ENCODE results near the gene RPS3A. TPM values are rescaled to one million over a fixed set of nuclear protein-coding genes. Genes with fewer than 3 reads are reported as not detected.

Gene RPS3A
- total RNA-seq, 4 donors from 2014 or later, result 2,495 to 3,475 (median 3,045) TPM

DNA sequence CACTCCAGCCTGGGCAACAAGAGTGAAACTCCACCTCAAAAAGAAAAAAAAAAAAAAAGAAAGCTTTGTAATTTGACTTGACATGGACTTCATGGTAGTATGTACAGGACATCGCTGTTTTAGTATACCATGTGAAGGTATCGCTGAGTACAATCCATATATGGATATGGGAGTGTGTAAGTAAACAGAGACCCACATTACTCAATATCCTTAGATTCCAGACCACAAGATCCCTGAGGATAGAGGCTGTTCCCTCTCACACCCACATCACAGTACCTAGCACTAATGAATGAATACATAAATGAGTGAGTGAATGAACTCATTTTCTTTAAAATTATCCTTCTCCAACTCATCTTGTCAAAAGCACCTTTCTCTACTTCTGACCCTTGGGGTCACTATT is 8.4 kb upstream of the RPS3A start:
- TF ChIP-seq, protein P1, sequence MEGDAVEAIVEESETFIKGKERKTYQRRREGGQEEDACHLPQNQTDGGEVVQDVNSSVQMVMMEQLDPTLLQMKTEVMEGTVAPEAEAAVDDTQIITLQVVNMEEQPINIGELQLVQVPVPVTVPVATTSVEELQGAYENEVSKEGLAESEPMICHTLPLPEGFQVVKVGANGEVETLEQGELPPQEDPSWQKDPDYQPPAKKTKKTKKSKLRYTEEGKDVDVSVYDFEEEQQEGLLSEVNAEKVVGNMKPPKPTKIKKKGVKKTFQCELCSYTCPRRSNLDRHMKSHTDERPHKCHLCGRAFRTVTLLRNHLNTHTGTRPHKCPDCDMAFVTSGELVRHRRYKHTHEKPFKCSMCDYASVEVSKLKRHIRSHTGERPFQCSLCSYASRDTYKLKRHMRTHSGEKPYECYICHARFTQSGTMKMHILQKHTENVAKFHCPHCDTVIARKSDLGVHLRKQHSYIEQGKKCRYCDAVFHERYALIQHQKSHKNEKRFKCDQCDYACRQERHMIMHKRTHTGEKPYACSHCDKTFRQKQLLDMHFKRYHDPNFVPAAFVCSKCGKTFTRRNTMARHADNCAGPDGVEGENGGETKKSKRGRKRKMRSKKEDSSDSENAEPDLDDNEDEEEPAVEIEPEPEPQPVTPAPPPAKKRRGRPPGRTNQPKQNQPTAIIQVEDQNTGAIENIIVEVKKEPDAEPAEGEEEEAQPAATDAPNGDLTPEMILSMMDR (IDR thresholded peaks at IDR 0.05), result no peak
- DNase-seq (ENCODE audit: low spot score) (no peak), ATAC-seq (ENCODE audit: low FRiP score) (no peak)

DNA sequence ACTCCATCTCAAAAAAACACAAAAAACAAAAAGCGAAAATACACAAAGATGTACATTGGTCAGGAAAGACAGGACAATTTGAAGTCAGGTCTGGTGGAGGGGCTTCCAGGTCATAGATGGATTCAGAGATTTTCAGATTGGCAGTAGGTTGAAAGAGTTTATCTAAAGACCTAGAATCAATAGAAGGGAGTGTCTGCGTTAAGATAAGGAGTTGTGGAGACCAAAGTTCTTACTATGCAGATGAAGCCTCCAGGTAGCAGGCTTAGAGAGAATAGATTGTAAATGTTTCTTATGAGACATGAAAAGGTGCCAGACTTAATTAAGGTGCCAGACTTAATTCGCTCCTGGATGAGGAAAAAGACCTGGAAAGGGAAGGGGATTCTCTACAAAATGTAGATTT is 6.9 kb upstream of the RPS3A start:
- TF ChIP-seq, protein P1 (IDR thresholded peaks at IDR 0.05), result no peak
- DNase-seq (ENCODE audit: low spot score), result no peak
- ATAC-seq (ENCODE audit: low FRiP score), result no peak

GRCh38 chr4:151093203-151093602 is 6.2 kb upstream of the RPS3A start:
- TF ChIP-seq, protein P1 (IDR thresholded peaks at IDR 0.05), result no peak
- ATAC-seq (ENCODE audit: low FRiP score) (no peak), DNase-seq (ENCODE audit: low spot score) (no peak)

- TF ChIP-seq, protein P1 (IDR thresholded peaks at IDR 0.05), result no peak
- ATAC-seq (ENCODE audit: low FRiP score) (no peak), DNase-seq (ENCODE audit: low spot score) (no peak)
Measured at GRCh38 chr4:151094290-151094751, 5.1 kb upstream of the RPS3A start.

GRCh38 chr4:151095142-151095541 is 4.3 kb upstream of the RPS3A start:
- ATAC-seq (ENCODE audit: low FRiP score) (no peak), DNase-seq (ENCODE audit: low spot score) (no peak)
- TF ChIP-seq, protein P1 (IDR thresholded peaks at IDR 0.05), result no peak

- TF ChIP-seq, protein P1 (IDR thresholded peaks at IDR 0.05), result no peak
- ATAC-seq (ENCODE audit: low FRiP score) (no peak), DNase-seq (ENCODE audit: low spot score) (no peak)
Measured at GRCh38 chr4:151097759-151098158, 1.7 kb upstream of the RPS3A start.

DNA sequence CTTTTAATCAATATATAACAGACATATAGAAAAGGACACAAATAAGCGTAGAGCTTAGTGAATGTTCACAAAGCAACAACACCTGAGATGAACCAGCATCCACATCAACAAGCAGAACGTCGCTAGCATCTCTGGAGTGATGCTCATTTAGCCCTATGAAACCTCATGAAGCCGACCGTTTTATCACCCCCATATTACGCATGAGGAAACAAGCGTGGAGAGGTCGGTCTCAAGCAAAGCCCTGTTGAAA is 524 bp upstream of the RPS3A start:
- DNase-seq (ENCODE audit: low spot score), result no peak
- peak; percentile 25 for ATAC-seq (ENCODE audit: low FRiP score)
- TF ChIP-seq, protein P1 (IDR thresholded peaks at IDR 0.05), result no peak
